T-helper 9 cell (primary cell): Measurements from ENCODE around the gene ETFB.

ENCODE experiments used
- DNase-seq: peaks from one replicate; pipeline ENCODE4 v3.0.0-alpha.2; 2020

Gene ETFB

DNA sequence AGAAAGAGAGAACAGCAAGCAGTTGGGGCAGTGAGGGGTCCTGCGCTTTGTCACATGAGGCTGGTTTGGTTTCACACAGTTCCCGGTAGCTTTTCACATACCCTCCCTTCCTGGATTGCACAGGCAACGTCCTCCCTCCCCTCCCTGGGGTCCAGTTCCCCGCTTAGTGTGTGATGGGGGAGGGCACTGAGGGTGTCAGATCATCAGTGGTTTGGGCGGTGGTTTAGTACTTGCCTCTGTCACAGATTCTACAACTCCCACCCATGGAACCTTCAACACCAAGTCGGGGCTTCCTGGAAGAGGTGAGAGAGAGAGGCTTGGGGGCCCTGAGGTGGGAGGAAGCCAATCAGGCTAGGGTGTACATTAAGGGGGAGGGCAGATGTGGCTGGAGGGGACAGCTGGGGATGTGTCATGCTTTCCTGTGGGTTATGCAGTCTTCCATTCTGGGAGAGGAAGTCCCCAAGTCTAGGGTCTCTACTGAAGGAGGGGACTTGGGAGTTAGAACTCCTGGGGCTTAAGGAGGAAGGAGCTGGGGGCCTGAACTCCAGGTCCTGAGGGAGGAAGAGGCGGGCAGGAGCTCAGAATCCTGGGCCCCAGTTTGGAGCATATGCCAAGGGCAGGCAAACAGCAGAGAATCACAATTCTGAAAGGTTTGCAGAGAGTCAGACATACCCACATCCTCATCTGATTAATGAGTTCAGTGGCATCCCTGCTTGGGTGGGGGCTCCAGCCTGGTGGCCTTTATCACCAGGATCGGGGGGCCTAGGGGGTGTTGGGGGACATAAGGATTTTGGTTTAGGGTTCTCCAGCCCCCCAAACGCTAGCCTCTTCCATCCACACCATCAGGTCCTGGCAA lies 6.7 kb upstream of the ETFB start, which contains the start of gene NKG7:
Gene NKG7, minus strand, starts transcription at position 6 of the 856 bp plus-strand sequence. CDS start 119 bp downstream, outside the sequence.
- DNase-seq, result peak; percentile 32

DNA sequence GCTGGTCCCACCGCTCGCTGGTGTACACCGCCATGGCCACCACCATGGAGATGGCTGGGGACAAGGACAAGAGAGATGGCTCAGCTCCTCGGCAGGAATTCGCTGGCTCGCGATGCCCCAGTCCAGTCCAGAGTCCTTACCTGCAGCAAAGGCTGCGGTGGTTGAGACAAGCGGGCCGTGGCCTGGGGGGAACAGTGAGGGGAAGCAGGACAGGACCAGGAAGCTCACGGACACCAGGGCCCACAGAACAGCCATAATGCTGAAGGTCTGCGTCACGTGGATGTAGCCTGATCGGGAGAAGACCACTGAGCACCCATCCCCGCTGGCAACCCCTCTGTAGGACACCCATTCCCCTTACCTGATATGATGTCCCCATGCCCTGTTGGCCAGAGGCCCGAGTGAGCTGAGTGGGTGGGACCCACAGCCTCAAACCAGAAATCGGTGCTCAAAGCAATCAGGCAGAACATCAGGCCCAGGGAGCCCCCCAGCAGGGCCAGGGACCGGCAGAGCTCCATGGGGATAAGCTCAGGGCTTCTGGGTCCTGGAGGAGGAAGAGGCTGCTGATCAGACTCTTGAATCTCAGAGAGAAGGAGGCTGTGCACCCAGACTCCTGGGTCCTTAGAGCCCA lies 5.9 kb upstream of the ETFB start:
- DNase-seq, result no peak

DNA sequence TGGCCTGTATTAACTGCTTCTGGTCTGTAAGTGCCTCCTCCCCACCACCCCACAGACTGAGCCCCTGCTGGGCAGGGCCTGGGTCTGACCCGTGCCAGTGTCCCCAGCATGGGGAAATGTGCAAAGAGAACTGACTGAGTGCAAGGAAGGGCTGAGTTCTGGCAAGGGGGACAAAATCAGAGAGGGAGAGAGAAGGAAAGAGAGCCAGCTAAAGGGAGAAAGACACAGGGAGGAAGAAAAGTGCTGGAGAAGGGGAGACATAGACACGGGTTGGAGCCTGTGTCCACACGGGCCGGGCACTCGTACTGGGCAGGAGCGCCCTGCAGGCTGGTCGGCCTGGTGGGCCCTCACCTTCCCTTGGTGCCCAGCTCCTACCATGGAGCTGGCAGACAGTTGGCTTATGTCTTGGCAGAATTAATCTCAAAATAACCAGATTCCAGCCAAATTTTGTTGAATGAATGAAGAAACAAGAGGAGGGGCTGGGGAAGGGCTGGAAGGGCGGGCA lies 5.0 kb upstream of the ETFB start:
- DNase-seq, result no peak

DNA sequence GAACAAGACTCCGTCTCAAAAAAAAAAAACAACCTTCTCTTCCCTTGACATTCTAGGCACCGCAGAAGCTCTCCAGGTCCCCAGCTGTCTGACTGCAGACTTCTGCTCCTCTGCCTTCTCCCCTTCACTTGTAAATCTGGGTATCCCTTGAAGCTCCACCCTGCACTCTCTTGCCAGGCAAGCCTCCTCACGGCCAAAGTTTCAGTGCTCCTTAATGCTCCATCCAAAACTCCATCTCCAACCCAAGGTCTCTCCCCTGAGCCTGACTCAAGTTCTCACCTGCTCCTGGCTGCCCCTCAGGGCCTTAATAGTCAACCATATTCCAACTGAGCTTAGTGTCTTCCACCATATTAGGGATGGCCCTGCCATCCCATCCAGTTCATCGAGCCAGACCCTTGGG lies 4.0 kb upstream of the ETFB start:
- DNase-seq, result no peak

DNA sequence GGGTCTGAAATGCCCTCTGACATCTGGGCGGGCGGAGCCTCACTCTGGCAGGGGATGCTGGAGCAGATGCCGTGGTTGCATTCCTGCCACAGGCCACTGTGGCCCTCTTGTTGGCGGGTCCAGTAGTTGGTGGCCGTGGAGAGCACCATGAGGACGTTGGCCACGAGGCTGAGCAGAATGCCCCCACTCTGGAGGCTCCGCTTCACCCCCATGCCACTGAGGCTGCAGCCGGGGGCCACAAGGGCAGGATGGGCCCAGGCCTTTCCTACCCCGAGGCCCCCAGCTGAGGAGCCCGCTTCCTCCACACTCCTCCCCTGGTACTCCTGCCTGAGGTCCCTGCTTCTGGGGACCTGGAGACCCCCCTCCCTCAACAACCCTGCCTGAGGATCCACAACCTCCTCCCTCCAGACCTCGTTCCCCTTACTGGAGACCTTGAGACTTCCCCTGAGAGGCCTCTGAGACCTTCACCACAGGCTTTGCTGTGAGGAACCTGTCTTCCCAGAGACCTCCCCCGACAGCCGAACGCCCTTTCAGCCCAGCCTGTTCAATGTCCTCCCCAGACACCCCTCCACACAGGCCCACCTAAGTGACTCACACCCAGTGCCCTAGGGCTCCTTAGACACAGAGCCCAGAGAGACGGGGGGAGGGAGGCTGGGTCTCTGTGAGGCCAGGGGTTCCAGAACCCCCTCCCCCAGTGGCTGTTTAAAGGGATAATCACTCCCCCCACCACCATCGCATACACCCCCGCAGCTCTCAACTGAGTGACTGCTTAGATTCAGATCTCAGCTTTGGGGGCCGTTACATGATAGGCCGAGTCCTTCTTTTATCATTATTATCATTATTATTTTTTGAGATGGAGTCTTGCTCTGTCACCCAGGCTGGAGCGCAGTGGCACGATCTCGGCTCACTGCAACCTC lies 2.4 kb upstream of the ETFB start, which contains the start of gene CLDND2:
Gene CLDND2, minus strand, starts transcription at position 638 of the 917 bp plus-strand sequence. Its CDS starts 426 bp downstream, at position 212.
- no peak for DNase-seq

DNA sequence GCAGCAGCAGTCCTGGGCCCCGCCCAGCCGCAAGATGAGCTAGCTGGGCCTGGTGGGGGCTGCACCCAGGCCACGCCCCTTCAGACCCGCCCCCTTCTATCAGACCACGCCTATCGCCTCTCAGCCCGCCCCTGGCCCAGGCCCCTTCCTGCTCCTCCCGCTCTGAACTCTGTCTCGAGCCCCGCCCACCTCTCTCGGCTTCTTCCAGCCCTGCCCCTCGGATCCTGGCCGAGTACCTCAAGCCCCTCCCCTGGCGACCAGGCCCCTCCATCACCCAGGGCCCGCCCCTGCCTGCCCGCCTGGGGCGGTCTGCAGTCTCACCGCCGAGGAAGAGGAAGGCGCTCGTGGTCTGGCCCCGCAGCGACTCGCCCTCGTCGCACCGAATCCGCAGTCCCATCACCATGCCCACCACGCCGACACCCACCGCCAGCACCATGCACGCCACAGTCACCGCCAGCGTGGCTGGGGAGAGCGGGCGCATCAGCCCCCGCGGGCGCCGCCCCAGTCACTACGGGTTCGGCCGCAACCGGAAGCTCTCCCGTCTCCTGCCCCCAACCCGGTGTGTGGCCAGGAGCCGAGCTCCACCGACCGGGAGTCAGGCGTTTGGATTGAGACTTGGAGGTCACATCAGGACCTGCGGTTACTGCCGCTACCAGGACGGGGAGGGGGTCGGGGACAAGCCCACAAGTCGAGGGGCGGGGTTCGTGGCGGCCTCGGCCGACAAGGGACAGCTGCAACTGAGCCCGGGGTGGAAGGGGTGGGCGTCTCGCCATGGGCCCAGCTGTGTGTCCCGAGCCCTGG lies 1.6 kb upstream of the ETFB start:
- DNase-seq, result peak; percentile 91

DNA sequence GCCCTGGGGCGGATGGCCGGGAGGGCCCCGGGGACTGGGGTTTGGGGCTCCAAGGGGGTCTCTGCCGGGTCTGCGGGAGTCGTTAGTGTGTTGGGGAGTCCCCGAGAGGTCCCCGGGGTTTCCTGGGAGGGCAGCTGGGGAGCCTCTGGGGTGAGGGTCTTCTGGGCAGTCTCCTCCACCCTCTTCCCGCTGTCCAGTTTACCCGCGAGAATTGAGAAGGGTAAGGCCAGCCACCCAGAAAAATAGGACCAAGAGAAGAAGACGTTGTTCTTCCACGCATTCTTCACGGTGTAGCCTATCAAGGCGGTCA lies 1.0 kb upstream of the ETFB start:
- DNase-seq, result no peak

DNA sequence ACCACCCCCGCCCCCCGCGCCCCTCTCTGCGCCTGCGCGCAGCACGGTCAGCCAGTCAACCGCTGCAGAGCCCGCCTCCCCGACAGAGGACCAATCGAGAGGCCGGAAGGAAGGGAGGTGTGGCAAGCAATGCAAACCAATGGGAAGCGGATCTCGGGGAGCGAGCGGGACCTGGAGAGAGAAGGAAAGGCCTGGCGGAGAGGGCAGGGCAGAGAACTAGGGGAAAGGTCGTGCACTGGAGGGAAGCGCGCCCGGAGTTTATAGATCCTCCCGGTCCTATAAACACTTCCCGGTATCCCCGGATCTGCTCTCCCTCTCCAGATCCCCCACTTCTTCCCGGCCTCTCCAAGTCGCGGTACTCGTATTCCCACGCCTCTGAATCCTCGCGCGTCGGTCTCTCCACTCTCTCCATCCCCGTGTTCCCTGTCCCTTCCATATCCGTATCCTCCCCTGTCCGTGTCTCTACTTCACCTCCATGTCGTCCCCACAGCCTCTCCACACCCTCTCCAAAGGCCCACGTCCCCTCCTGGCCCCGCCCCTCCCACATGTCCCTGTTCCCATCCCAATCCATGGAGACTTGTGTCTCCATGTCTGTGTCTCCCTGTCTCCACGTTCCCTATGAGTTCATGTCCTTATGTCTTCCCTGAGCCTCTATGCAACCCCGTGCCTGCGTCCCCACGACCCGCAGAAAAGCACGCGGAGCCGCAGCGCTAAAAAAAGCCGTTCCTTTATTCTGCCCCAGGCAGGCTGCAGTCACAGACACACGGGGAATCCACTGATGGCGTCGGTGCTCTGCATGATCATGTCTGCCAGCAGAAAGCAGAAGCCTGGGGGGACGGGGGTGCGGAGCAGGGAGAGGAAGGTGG lies 434 bp upstream of the ETFB start:
- DNase-seq, result peak; percentile 83

DNA sequence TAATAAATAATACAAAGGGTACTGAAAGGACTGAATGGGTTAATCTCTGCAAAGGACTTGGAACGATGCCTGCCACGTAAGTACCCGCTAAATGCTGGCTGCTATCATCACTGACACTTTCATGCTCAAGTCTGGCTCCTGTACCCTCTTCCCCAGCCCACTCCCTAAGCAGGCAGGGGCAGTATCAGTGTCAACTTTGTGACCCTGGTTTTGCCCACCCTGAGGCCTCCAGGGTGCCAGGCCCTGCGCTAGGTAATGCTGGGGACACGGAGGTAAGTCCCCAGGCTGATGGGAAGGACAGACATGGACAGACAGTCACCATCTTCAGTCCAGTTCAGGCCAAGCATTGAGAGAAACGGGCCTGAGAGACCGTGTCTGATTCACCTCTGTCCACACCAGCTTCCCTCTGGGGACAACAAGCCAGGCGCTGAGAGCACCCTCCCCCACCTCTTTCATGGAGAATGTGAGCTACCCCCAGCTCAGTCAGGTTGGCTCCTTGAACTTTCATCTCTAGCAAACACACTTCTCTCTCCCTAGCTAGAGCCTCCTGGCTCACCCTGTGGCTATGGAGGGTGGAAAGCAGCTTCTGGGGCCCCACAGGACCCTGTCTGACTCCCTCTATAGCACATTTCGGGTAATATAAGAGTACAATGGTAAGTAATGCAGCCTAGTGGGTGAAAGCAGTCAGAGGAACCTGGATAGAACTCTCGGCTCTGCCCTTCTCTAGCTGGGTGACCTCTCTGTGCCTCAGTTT lies 800 bp downstream of the ETFB start:
- DNase-seq, result no peak

DNA sequence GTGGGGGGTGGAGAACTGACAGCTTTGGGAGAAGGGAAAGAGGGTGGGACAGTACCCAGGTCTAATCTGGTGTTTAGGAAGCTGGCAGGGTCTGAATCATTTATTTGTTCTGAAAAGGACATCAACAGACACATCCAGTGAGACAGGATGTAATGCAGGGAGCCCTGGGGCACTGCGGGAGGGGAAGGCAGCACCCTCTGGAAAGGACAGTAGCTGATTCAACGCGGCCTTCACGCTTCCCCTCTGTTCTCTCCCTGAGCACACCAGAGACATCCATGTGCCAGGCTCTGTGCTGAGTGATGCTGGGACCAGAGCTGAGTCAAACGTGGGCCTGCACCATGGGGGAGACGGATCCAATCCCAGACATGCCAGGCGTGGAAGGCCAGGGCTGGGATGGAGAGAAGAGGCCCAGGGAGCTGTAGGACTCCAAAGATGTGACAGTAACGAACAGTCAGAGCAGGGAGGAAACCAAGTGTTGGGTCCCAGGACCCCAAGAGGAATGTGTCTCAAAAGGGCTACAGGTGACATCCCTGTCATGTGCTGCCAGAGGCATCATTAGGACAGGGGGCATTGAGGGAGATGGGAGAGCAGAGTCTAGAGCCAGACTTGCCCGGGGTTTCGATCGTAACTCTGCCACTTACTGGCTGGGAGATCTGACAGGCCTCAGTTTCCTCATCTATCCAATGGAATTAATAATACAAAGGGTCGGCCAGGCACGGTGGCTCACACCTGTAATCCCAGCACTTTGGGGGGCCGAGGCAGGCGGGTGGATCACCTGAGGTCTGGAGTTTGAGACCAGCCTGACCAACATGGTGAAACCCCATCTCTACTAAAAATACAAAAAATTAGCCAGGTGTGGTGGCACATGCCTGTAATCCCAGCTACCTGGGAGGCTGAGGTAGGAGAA lies 1.7 kb downstream of the ETFB start:
- DNase-seq, result no peak

DNA sequence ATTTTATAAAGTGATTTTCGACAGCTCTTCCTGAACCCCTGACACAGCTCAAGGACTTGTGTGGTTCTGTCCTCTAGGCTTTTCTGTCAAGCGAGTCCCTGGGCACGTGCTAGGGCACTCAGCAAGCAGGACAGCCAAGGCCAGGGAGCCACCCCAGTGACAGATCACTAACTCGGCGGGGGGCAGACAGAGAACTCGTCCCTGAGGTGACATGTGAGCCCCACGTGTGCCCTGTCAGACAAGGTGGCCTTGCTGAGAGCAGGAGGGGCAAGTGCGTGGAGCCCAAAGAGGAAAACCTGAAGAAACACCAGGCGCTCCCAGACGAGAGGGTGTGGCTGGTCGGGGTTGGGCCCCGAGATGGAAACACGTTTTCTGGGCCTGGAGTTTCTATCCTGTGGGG lies 4.9 kb downstream of the ETFB start:
- DNase-seq, result no peak

DNA sequence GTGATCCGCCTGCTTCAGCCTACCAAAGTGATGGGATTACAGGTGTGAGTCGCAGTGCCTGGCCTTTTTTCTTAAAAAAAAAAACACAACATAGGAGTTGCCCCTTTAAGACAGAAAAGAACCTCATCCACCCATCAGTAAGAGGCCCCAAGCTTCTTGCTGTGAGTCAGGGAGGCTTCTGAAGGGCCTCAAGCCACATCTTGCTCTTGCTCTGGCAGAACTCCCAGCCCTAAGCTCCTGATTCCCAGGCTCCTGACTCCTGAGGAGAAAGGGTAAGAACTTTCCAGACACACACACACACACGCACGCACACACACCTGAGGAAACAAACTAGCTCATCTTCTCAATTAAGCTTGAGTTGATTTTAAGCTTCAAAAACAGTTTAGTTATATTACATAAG lies 6.9 kb downstream of the ETFB start:
- no peak for DNase-seq

DNA sequence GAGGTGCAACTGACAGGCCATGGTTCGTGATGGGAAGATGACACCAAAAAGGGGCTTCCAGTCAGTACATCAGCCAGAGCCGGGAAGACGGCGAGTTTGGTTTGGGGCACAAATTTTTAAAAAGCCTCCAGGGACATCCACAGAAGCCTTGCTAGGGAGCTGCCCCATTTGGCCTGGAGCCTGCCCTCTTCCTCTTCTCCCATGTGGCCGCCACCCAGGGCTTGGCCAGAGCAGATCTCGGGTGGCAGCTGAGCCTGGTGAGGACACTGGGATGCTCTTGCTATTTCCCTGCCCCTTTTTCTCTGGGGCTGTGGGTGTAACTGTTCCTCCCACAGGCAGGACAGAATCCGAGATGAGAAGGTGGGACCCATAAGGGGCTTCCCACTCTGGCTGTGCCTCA lies 8.2 kb downstream of the ETFB start:
- DNase-seq, result no peak

DNA sequence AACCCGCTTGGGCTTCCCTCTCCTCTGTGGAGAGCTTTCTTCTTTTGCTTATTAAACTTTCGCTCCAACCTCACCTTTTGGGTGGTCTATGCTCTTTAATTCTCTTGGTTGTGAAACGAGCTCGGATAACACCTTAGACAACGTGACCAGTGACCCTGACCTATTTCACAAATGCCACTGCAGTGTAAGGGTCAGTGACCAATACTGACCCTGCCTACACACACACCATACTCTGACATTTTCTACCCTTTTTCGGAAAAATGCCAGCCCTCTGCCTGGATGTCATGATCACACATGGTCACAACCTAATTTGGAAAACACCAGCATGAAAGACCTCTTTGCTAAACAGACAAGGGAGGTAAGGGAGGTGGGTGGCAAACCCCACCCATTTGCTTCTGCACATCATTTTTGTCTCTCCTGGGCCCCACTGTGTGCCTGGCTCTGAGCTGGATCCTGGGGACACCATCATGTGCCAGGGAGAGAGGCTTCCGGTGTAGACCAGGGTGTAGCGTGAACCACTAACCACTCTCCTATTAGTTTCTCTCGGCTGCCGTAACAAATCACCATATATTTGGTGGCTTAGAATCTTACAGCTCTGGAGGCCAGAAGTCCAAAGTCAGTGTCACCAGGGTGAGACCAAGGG lies 9.9 kb downstream of the ETFB start:
- no peak for DNase-seq

DNA sequence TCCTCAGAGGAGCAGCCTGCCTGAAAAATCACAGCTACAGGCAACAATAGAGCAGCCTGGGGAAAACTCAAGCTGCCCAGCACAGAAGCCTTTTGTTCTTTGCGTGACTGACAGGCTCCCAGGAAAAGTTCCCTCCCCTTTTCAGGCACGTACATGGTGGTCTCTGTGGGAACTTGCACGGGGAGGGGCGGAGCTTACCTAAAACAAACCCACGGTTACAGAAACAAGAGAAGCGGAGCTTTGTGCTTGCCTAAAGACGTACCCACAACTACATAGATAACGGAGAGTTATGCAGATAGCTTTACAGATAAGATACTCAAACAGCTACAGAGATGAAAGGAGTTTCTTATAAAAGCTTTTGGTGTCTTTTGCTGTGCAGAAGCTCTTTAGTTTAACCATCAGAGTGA lies 11.4 kb downstream of the ETFB start:
- DNase-seq, result no peak

DNA sequence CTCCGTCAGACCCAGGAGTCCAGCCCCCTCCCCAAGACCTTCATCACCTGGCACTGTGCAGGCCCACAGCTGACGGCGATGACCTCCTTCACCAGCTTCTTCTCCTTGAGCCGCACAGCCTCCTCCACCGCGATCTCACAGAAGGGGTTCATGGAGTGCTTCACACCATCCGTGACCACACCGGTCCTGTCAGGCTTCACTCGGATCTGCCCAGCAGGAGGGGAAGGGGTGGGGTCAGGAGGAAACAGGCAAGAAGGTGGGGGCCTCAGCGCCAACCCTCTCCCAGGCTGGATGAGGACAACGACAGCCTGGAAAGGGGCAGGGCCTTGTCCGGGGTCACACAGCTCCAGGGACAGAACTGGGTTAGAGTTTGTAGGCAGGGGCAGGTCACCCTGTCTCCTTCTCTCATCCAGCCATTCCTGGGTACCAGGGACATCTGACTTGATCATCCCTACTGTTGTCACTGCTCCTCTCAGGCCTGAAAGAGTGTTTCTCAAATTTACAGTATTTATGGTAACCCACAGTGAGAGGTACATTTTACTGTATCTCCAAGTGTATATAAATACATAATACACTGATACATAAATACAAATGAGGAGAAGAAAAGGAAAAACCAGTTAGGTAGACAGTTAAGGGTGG lies 12.0 kb downstream of the ETFB start:
- no peak for DNase-seq

DNA sequence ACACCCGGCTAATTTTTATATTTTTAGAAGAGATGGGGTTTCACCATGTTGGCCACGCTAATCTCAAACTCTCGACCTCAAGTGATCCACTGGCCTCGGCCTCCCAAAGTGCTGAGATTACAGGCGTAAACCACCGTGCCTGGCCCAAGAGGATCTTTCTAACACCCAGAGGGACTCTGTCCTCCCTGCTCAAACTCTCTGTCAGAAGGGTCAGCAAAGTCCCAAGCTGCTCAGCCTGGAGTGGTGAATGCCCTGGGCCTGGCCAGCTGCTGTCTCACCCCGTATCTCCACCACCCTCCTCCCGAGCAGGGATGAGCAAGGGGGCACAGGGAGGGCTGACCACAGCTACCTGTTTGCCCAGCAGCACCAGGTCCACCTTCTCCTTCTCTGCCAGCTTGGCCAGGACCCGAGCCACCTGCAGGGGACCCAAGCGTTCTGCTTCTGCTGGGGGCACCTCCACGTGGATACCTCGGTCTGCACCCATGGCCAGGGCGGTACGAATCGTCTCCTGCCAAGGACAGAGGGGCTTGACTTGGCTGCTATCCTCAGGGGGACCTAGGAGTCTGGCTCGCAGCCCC lies 13.3 kb downstream of the ETFB start:
- DNase-seq, result no peak
